CD4-positive, alpha-beta T cell treated with Interleukin-17A for 4 hours (primary cell): ENCODE results near the gene SPPL3.
A peak's percentile ranks its signal among the peaks of the same experiment; 100 is the strongest.

Experiments used
- DNase-seq: peaks from one replicate; pipeline ENCODE4 v3.0.0-alpha.2; 2020; ENCODE audit warnings: mixed read lengths

The SPPL3 gene

GRCh38 chr12:120872487-120872886 lies 31.7 kb downstream of the SPPL3 start:
- no peak for DNase-seq

- no peak for DNase-seq
Measured at GRCh38 chr12:120870415-120870814, 33.7 kb downstream of the SPPL3 start.

- DNase-seq: no peak
Measured at GRCh38 chr12:120869376-120869775, 34.8 kb downstream of the SPPL3 start.

- DNase-seq: no peak
Measured at GRCh38 chr12:120866108-120866507, 38.0 kb downstream of the SPPL3 start.

GRCh38 chr12:120865098-120865497 lies 39.1 kb downstream of the SPPL3 start:
- no peak for DNase-seq

- DNase-seq: no peak
Measured at GRCh38 chr12:120862664-120863063, 41.5 kb downstream of the SPPL3 start.

GRCh38 chr12:120861074-120861795 lies 42.9 kb downstream of the SPPL3 start:
- no peak for DNase-seq

- no peak for DNase-seq
Measured at GRCh38 chr12:120858306-120859088, 45.7 kb downstream of the SPPL3 start.

- DNase-seq: no peak
Measured at GRCh38 chr12:120856980-120857379, 47.2 kb downstream of the SPPL3 start.

- peak; percentile 16 for DNase-seq
Measured at GRCh38 chr12:120855823-120856588, 48.2 kb downstream of the SPPL3 start.

- no peak for DNase-seq
Measured at GRCh38 chr12:120854804-120855203, 49.4 kb downstream of the SPPL3 start.

- DNase-seq: no peak
Measured at GRCh38 chr12:120853188-120853587, 51.0 kb downstream of the SPPL3 start.

- DNase-seq: no peak
Measured at GRCh38 chr12:120851944-120852343, 52.2 kb downstream of the SPPL3 start.

GRCh38 chr12:120851444-120851843 lies 52.7 kb downstream of the SPPL3 start:
- DNase-seq: no peak

- no peak for DNase-seq
Measured at GRCh38 chr12:120849765-120850164, 54.4 kb downstream of the SPPL3 start.

- no peak for DNase-seq
Measured at GRCh38 chr12:120847814-120848213, 56.3 kb downstream of the SPPL3 start.

GRCh38 chr12:120847392-120847791 lies 56.8 kb downstream of the SPPL3 start:
- DNase-seq: no peak

- DNase-seq: no peak
Measured at GRCh38 chr12:120846721-120847120, 57.4 kb downstream of the SPPL3 start.

- DNase-seq: no peak
Measured at GRCh38 chr12:120845696-120846095, 58.5 kb downstream of the SPPL3 start.

- DNase-seq: no peak
Measured at GRCh38 chr12:120844768-120845449, 59.2 kb downstream of the SPPL3 start.

GRCh38 chr12:120844297-120844696 lies 59.9 kb downstream of the SPPL3 start:
- DNase-seq: no peak

- DNase-seq: no peak
Measured at GRCh38 chr12:120843472-120843871, 60.7 kb downstream of the SPPL3 start.

- no peak for DNase-seq
Measured at GRCh38 chr12:120842595-120842994, 61.6 kb downstream of the SPPL3 start.
